Measurements from ENCODE around the gene NUDT3.

Gene NUDT3

DNA sequence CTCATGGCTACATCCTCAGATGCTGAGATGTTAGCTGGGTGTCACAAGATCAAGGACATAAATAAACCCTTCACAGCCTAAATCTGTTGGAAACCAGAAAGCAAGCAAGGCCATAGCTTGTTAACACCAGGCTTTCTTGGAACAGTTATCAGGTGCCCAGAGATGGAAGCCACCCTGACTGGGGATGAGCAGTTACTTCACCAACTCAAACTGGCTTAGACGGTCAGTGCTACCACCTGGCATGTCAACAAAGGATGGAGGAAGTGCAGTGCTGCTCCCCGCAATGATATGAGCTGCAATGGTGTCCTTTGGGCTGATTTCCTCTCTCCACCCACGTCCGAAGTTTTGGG is 114.7 kb downstream of the NUDT3 start:
- Histone ChIP-seq H3K9me3 (ENCODE audit: control insufficient read depth, low read length) (no peaks in the 10 kb centered on the region), H3K36me3 (ENCODE audit: control insufficient read depth, insufficient read depth, low read length) (no peaks in the 10 kb centered on the region), H3K79me2 (no peaks in the 10 kb centered on the region), H3K27ac (no peak overlapping the region), H3K4me3 (ENCODE audit: low read depth, low read length) (no peak overlapping the region), H3K9ac (no peak overlapping the region), H3K4me2 (ENCODE audit: low read length) (no peak overlapping the region), H3K27me3 (ENCODE audit: control insufficient read depth, insufficient read depth, low read length) (no peaks in the 10 kb centered on the region), H2AFZ (no peak overlapping the region), H3K4me1 (peaks cover 7% of the 10 kb centered on the region)
- TF ChIP-seq, protein P1, sequence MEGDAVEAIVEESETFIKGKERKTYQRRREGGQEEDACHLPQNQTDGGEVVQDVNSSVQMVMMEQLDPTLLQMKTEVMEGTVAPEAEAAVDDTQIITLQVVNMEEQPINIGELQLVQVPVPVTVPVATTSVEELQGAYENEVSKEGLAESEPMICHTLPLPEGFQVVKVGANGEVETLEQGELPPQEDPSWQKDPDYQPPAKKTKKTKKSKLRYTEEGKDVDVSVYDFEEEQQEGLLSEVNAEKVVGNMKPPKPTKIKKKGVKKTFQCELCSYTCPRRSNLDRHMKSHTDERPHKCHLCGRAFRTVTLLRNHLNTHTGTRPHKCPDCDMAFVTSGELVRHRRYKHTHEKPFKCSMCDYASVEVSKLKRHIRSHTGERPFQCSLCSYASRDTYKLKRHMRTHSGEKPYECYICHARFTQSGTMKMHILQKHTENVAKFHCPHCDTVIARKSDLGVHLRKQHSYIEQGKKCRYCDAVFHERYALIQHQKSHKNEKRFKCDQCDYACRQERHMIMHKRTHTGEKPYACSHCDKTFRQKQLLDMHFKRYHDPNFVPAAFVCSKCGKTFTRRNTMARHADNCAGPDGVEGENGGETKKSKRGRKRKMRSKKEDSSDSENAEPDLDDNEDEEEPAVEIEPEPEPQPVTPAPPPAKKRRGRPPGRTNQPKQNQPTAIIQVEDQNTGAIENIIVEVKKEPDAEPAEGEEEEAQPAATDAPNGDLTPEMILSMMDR (IDR thresholded peaks at IDR 0.05): no peak

DNA sequence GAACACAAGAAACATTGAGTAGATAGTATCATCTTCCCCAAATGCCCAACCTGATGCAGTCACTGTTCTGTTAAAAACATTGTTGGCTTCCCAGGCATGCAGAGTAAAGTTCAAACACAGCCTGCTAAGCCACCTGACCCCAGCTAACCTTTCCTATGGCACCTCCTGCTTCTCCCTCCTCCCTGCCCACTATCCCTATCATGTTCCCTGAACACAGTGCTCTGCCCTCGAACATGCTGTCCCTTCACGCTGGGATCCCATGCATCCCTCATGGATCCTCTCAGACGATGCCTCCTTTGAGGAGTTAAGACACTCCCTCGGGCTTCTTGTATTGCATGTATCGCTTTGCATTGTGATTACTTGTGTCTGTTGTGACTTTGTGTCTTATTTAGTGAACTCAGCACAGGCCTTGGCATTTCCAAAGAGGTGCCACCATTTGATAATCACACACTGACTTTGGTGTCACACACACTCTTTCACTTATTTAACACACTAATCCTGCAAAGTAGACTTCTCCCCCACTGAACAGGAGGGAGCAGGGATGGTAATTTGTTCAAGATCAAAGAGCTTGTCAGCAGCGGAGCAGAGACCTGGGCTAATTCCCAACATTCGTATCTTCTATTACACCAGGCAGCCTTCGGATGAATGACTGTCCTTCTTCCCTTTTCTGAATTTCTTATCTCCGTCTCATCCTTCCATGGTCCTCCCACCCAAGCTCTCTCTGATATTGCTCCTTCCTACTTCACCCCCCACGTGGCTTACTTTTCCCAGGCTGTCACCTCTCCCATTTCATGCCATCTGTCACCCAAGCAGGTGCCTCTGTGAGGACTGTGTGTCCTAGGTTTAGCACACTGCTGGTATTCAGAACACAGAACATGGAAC is 115.3 kb downstream of the NUDT3 start:
- Histone ChIP-seq H3K4me1 (peaks cover 7% of the 10 kb centered on the region), H3K27me3 (ENCODE audit: control insufficient read depth, insufficient read depth, low read length) (no peaks in the 10 kb centered on the region), H3K79me2 (no peaks in the 10 kb centered on the region), H3K9ac (no peak overlapping the region), H3K4me2 (ENCODE audit: low read length) (no peak overlapping the region), H3K9me3 (ENCODE audit: control insufficient read depth, low read length) (no peaks in the 10 kb centered on the region), H3K27ac (no peak overlapping the region), H3K36me3 (ENCODE audit: control insufficient read depth, insufficient read depth, low read length) (no peaks in the 10 kb centered on the region), H3K4me3 (ENCODE audit: low read depth, low read length) (no peak overlapping the region), H2AFZ (no peak overlapping the region)
- TF ChIP-seq, protein P1 (IDR thresholded peaks at IDR 0.05): no peak

DNA sequence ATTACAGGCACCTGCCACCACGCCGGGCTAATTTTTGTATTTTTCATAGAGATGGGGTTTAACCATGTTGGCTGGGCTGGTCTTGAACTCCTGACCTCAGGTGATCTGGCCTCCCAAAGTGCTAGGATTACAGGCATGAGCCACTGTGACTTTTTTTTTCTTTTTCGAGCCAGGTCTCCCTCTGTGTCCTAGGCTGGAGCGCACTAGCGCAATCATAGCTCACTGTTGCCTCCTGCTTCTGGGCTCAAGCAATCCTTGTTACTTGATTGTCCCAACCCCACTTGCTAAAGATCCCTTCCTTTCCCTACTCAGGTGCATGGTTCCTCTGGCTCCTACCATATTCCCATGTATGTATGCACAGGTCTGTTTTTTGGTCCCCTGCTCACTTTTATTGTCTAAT is 116.3 kb downstream of the NUDT3 start:
- Histone ChIP-seq H3K4me3 (ENCODE audit: low read depth, low read length) (no peak overlapping the region), H3K9ac (no peak overlapping the region), H3K36me3 (ENCODE audit: control insufficient read depth, insufficient read depth, low read length) (no peaks in the 10 kb centered on the region), H3K4me2 (ENCODE audit: low read length) (no peak overlapping the region), H3K27ac (no peak overlapping the region), H3K9me3 (ENCODE audit: control insufficient read depth, low read length) (no peaks in the 10 kb centered on the region), H3K27me3 (ENCODE audit: control insufficient read depth, insufficient read depth, low read length) (no peaks in the 10 kb centered on the region), H3K79me2 (no peaks in the 10 kb centered on the region), H2AFZ (no peak overlapping the region), H3K4me1 (peaks cover 7% of the 10 kb centered on the region)
- TF ChIP-seq, protein P1 (IDR thresholded peaks at IDR 0.05): no peak

DNA sequence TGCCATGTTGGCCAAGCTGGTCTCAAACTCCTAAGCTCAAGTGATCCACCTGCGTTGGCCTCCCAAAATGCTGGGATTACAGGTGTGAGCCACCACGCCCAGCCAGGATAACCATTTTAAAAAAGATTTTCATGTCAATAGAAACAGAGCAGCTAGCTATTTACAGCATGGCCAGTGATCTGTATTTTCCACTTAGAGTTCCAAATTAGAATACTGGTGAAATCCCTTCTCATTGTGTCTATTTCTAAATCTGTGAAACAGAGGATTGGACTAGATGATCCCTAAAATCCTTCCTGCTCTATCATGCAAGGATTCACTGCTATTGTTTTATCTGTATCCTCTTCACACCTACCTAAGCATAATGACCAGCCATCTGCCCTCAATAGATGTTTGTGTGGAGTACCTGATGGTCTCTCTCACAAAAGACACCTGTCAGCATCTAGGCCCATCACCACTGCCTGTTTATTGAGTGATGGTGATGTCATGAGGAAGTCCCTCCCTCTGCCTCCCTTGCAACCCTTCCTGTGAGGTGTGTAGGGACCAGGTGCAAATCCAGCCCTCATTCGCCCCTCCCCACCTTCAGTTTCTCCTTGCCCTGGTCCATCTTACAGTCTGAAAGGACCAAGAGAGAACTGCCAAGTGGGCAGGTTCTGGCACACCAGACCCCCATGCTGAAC is 117.2 kb downstream of the NUDT3 start:
- Histone ChIP-seq H2AFZ (no peak overlapping the region), H3K4me1 (peaks cover 7% of the 10 kb centered on the region), H3K36me3 (ENCODE audit: control insufficient read depth, insufficient read depth, low read length) (no peaks in the 10 kb centered on the region), H3K27me3 (ENCODE audit: control insufficient read depth, insufficient read depth, low read length) (no peaks in the 10 kb centered on the region), H3K4me2 (ENCODE audit: low read length) (no peak overlapping the region), H3K4me3 (ENCODE audit: low read depth, low read length) (no peak overlapping the region), H3K79me2 (no peaks in the 10 kb centered on the region), H3K9me3 (ENCODE audit: control insufficient read depth, low read length) (no peaks in the 10 kb centered on the region), H3K9ac (no peak overlapping the region), H3K27ac (no peak overlapping the region)
- TF ChIP-seq, protein P1 (IDR thresholded peaks at IDR 0.05): no peak
